Activated CD8-positive, alpha-beta memory T cell treated with anti-CD3 and anti-CD28 coated beads, Interleukin-2, amount 50 U/mL, for 1 hour (primary cell): ENCODE results near the gene GAS7.
"Not testable (repeated sequence)": the region's sequence is repeated elsewhere in the genome, so short reads cannot be mapped to it uniquely, and the experiment has no call there.

Experiments
- DNase-seq: peaks from one replicate; pipeline ENCODE4 v3.0.0-alpha.2; 2020; ENCODE audit errors: extremely low read depth

The GAS7 gene

DNA sequence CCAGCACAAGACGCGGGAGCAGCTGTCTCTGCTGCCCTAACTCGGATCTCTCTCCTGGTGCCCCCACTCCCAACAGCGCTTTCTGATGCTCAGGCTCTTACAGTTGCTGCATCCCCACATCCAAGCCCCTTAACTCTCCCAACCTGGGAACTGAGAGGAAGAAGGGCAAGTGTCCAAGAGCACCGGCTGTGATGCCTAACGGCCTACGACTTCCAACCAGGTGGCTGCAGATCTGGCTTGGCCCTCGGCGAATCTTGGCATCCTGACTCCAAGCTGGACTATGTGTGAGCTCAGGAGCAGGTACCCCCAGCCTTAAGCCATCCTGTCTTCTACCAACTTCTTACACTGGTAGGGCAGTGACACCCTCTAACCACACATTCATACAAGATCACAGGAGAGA, 255.1 kb downstream of the GAS7 start:
- no peak for DNase-seq

DNA sequence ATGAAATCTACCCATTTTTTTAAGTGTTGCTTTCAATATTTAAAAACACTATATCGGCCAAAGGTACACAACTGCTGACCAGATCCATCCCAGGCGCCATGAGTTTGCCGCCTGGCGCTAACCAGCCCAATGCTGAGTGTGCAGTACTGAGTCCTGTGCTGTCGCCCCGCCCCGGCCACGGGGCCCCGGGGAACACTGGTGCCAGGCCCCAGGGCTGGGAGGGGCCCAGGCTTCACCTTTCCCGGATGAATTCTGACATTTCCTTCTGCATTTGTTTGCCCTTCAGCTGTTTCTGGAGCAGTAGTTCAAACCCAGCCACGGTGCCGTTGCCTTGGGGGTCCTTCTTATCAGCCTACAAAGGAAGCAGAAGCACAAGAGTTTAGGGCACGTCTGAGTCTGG, 255.5 kb downstream of the GAS7 start:
- DNase-seq, result no peak

DNA sequence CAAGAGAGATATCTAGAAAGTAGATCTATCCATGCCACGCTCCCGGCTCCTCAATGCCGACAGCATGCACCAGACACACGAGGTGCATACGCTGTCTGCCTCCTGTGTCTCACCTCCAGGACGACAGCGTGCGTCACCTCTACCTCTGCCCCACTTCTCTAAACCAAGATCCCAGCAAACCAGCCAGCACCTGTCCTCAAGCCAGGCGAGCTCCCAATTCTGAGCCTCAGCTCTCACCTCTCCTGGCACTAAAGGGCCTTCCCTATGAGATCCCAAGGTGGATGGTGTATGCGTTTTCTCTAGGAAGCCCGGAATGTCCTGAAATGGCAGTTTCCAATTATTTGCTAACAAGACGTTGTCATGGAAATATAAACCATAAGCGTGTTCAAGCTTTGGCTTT, 257.1 kb downstream of the GAS7 start:
- DNase-seq, result no peak

DNA sequence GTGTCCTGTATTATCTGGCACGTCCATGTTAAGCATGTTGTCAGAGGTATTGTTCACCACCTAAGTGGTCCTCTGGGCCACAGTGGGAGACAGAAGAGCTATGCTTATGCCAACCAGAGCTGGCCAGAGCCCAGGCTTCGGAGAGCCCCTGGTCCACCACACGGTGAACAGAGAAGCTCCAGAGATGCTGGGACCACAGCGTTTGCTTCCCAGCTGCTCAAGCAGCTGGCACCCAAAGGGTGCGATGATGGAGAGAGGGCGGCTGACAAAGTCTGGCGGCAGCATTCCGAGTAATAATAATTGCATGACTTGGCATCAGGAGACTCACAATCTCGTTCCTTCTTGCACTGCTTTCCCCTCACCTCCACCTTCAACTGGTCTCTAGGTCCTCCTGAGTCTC, 257.6 kb downstream of the GAS7 start:
- no peak for DNase-seq

DNA sequence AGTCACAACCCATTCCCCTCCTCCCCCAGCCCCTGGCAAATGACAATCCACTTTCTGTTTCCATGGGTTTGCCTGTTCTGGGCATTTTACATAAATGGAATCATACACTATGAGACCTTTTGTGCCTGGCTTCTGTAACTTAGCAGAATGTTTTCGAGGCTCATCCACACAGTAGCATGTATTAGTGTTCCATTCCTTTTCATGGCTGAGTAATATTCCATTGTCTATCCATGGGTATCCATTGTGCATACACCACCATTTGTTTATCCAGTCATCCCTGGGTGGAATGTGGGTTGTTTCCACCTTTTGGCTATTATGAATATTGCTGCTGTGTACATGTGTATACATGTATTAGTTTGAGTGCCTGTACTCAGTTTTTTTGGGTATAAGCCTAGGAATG, 259.6 kb downstream of the GAS7 start:
- DNase-seq, result no peak

DNA sequence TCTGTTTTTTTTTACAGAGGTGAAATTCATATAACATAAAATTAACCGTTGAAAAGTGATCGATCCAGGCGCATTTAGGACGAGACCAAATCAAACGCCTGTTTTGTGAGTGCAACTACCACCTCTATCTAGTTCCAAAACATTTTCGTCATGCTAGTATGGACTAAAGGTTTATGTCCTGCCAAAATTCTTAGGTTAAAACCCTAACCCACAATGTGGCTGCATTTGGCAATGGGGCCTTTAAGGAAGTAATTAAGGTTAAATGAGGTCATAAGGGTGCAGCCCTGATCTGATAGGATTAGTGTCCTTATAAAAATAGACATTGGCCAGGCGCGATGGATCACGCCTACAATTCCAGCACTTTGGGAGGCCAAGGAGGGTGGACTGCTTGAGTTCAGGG, 260.5 kb downstream of the GAS7 start:
- DNase-seq, result no peak

DNA sequence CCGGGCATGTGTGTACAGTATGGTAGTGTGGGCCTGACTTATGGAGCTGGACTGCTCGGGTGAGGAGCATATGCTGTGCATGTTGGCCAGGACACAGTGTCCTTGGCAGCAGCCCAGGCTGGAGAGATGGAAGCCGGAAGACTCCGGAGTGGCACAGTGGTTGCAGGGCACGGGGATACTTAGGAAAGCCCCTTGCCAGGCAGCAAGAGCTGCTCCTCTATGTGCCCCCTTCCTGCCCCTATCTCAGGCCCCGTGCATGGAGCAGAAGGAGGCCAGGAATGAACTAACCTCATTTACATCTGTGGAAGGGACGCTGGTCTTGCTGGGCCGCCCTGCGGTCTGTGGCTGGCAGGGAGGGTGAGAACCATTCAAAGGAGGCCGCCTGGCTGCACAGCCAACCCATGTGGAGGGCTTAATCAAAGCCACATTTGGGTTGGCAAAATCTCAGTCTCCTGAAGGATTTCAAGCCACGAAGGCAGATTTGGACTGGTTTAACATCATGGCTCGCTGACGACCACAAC, 261.1 kb downstream of the GAS7 start:
- no peak for DNase-seq

DNA sequence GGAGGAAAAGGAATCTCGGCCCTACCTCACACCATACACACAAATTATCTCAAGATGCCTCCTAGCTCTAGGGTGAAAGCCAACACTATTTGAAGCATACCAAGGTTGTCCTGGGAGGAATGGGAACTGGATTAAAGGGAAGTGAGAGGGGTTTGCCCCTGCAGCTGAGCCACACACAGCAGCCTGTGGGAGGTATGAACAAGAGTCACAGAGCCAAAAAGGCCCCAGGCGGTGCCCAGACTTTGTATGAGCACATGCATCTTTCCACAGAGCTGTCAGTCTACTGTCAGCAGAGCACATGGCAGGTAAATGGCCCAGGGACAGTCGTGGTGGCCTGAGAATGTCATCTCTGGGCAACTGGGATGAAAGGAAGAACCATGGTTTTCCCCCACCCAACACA, 262.3 kb downstream of the GAS7 start:
- DNase-seq, result no peak

DNA sequence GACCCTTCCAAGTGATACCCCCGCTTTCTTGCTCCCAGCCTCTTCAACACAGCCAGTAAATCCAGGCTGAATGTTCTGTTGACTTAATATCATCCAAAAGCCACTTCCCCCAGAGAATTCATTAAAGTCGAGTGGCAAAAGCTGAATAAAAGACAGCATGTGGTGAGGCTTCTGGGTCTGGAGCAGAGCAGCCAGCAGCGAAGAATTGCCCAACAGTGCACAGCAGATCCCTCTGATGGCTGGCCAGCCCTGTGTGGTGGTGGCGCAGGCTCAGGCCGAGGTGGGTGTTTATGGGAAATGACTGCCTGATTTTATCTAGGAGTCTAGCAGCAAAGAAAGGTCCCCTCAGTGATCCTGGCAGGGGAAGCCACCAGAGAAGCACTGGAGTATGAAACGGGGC, 263.0 kb downstream of the GAS7 start:
- no peak for DNase-seq

DNA sequence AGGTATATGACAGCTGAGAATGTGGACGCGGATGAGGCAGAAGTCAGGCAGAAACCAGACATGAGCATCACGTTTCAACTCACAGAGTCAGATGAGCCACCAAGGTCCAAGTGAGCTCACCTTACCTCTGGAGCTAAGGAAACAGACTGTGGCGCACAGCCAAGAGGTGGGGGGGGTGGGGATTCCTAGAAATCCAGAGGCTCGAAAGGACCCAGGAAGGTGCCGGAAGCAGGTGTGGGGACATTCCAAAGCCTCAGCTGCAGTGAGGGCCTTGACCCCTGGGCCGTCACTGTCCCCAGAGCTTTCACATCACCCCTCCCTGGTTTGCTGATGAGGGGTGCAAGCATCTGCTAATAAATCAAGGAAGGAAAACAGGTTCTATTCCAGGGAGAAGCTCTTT, 264.1 kb downstream of the GAS7 start:
- DNase-seq, result no peak

DNA sequence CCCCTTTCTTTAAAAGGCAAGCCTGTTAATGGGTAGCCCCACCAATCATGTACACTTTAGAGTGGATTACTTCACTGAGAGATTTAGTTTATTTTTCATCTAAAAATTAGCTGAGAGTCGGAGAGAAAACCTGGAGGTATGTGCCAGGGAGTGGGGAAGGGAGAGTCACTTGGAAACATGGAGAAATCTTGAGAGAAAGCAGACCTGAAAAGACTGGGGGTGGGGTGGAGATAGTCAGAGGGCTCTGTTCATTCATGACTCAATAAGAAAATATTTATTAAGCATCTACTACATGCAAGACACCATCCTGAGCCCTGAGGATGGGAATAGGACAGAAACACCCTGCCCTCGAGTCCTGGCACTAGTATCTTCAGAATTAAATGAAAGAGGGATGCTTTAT, 265.9 kb downstream of the GAS7 start:
- DNase-seq, result no peak

DNA sequence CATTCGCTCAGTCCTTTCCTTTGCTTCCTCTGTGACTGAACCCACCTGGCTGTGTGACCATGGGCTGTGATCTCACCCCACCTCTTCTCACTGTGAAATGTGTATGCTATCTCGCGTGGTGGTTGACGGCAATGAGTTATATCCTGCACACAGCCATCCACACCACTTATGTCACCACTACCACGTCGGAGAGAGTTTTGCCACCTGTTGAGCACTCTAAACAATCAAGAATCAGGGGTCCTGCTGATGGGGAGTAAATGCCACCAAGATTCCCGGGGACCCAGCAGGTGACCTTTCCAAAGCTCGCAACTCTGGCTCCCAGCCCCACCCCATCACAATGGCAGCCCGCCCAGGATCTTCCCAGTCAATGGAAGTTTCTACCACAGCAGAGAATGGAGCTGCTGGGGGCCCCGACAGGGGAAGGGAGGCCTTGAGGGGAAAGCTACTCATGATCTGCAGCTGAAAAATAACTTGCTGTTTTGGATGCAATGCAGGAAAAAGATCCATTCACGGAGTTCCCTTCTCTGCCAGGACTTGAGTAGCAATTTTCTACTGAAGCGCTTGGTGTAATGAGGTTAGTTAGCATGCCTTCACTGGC, 267.2 kb downstream of the GAS7 start:
- no peak for DNase-seq

DNA sequence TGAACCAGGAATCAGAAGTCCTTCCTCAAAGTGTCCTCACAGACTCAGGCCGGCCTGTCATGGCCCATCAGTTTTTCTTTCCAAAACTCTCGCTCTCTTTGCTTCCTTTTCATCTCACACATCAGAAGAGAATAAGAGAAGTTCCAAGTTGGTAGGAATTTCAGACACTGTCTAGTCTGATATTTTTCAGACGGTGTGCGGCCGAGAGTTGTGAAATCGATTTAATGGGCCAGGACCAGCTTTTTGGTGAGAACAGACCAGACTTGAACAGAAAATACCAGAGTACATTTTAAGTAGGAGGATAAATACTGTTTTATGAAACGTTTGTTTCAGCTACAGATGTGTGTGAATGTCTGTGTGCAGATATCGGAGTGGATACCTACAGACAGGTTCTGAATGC, 268.5 kb downstream of the GAS7 start:
- DNase-seq, result no peak

DNA sequence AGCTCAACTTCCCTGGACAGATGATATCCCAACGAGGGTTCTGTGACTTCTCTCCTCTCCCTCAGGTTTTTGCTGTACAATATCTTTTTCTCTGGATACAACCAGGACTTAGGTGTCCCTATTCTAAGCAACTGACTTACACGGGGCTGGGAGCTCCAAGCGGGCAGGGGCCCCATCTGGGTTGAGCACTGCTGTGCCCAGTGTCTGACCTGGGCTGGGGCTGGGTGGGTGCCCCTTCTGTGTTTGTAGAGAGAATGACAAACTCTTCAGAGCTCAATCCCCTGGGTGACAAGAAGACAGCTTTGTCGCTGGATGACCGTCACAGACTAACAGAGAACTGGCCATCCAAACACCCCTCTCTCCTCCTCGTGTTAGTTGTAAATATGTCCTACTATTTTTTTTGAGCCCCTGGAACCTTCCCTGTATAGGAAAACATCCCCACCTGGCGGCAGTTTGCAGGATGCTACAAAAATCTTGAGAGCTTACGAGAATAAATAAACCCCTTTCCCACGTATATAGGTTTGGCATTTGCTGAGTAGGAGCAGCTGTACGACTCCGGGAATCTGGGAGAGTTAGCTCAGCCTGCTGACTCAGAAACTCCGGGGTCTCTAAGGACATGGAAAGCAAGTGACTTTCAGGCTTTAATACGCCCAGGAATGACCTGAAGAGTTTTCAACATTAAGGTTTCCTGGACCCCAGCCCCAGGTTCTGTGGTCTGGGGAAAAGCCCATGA, 269.6 kb downstream of the GAS7 start:
- DNase-seq, result no peak

DNA sequence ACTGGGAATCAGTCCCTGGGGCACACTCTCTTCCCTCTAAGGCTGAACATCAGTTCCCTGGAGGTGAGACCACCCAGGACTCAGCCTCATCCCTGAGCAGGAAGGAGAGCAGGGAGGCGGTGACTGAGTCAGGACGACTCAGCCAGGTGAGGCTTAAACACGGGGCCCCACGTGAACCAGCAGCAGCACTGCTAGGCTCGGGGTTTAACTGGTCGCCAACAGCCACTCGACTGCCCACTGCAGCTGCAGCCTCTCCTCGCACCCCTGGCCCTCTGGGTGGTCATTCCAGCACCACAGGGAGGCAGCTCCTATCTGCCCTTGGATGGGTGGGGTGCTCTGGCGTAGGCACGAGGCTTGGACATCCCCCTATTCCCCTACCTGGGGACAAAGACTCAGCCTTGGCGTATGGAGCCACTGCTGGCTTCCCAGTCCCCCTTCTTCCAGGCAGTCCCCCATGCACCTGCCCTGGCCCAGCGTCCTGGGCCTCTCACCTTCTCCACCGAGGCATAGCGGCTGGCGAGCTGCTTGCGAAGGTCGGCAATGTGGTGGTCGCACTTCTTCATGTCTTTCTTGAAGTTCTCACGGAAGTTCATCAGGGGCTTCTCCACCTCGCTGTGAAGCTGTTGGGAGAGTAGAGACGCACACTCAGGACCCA, 272.1 kb downstream of the GAS7 start:
- no peak for DNase-seq

DNA sequence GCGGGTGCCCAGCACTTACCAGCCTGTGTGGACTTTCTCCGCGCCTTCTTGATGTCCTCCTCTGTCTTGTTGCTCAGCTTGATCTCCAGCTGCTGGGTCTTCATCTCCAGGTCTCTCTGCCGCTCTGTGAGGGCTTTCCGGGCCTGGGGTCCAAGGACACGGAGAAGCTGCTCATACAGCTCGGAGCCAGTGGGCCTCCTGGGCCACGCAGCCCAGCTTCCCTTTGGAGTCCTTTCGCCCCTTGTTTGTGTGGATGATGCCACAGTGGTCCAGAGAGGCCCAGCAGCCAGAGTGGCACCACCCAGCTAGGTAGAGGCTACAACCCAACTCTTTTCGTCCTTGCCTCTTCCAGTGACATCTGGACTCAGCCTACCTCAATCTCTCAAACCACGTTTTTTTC, 272.9 kb downstream of the GAS7 start:
- no peak for DNase-seq

DNA sequence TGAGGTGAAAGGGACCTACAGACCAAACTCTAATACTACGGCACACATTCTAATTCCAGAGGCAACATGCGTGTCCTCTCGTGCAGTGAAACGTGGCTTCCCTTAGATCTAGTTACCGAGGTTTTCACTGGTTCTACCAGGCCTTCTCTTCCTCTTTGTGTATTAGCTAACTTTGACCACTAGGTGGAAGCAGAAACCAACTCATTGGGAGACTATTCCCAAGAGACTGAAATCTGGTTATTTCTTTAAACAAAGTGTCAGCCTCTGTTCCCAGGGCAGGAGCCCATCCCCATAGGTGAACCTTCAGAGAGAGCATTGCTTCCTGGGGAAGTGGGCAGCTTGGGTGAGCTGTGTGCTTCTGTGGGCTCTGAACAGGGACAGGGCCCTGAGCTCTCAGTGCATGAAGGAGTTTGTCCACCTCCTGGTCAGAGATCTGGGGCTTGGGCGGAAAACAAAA, 273.6 kb downstream of the GAS7 start:
- no peak for DNase-seq

DNA sequence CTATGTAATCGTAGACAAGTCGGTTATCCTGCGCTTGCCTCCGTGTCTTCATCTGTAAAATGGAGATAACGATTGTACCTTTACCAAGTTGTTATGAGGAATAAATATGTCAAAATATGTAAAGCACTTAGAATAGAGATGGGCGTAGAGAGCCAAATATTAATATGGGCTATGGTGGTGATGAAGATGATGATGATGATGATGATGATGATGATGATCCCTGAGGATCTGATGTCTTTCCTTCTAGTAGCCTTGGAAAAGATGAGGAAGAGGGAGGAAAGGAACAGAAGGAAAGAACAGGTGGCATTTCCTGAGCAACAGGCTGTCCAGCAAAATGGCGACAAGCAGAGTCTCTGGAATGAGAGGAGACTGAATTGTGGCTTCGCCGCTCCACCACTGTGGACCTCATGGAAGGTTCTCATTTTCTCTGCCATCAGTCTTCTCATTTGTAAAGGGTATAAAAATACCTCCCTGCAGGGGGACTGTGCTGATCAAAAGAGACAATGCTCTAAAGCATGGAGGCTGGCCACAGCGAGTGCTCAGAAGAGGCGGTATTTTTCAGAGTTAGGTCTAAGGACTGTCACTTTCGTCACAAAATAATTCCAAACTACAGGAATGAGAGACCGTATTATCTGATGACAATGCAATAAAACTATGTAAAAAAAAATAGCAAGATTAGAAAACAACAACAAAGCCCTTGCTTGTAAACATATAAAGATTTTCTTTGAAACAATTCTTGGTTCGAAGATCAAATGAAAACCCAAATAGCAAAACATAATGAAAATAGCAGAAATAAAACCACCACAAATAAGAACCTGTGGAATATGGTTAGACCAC, 276.2 kb downstream of the GAS7 start:
- no peak for DNase-seq

DNA sequence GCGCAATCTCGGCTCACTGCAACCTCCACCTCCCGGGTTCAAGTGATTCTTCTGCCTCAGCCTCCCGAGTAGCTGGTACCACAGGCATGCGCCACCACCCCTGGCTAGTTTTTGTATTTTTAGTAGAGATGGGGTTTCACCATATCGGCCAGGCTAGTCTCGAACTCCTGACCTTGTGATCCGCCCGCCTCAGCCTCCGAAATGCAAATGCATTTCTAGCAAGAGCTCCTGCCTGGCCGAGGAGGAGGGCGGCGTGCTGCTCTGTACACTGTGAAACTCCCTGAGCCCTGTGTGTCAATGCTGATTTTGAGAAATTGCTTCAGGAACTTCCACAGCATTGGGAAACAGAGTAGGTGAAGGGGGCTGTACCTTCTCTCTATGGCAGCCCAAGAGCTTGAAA, 277.2 kb downstream of the GAS7 start:
- DNase-seq, result not testable (repeated sequence)

DNA sequence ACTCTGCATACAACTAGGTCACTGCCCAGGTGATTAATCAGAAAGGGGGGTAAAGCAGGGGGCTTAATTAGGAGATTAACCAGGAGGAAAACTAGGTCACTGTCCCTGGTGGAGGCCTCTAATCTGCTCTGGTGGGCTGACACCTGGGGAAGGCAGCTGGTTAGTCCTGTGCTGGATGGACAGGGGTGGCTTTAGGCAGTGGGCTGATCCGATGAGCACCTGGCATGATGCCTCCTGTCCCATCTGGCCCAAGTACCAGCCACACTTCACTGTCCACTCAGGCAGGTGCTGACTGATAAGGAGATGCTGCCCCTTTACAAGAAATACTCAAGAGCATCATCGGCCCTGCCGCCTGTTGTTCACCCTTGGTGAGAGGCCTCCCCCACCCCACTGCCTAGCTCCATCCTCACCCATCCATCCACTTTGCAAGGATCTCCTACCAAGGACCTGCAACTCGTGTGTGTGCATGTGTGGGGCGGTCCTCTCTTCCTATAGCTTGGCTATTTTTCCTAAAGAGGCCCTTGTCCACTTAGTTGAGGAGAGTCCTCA, 279.5 kb downstream of the GAS7 start:
- no peak for DNase-seq

DNA sequence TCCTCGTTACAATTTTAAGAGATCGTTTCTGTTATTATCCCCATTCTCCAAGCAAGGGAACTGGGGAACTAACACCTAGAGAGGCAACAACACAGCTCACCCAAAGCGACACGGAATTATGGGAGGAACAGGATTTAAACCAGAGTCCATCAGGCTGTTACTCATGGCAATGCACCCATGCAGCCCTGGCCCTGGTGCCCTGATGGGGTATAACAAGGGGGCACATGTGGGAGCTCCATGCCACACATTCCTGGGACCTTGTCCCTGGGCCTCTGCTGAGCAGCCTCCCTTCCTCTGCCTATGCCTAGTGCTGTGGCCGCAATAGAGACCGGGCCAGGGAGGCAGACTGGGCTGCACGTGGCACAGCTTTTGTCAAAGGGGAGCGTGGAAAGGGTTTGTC, 280.1 kb downstream of the GAS7 start:
- no peak for DNase-seq

DNA sequence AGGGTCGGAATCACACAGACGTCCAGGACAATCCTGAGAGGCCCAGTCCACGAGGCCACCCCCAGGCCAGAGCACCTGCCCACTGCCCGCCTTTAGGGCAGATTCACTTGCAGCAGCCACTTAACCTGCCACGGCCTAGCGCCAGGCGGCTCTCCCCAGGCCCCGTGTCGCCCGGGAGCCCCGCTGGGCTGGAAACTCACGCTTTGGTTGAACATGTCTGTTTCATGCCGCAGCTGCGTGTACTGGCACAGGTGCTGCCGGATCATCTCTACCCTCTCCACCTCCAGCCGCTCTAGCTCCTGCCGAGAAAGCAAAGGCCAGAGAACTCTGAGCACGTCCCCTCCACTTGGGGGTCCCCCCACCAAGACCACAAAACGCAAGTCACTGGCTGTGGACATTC, 280.6 kb downstream of the GAS7 start:
- DNase-seq, result no peak
